ENCODE measurements around the gene PRSS57.

- TF ChIP-seq, protein P1, sequence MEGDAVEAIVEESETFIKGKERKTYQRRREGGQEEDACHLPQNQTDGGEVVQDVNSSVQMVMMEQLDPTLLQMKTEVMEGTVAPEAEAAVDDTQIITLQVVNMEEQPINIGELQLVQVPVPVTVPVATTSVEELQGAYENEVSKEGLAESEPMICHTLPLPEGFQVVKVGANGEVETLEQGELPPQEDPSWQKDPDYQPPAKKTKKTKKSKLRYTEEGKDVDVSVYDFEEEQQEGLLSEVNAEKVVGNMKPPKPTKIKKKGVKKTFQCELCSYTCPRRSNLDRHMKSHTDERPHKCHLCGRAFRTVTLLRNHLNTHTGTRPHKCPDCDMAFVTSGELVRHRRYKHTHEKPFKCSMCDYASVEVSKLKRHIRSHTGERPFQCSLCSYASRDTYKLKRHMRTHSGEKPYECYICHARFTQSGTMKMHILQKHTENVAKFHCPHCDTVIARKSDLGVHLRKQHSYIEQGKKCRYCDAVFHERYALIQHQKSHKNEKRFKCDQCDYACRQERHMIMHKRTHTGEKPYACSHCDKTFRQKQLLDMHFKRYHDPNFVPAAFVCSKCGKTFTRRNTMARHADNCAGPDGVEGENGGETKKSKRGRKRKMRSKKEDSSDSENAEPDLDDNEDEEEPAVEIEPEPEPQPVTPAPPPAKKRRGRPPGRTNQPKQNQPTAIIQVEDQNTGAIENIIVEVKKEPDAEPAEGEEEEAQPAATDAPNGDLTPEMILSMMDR (IDR thresholded peaks at IDR 0.05) = no peak
- no peak for TF ChIP-seq EP300 (IDR thresholded peaks at IDR 0.05)
- TF ChIP-seq POLR2A (IDR thresholded peaks at IDR 0.05) = no peak
These were observed 41.8 kb downstream of the PRSS57 start for GRCh38 chr19:653425-653824.

All from tibial nerve (tissue), 4 donors.